ENCODE data around the gene SHF.

The SHF gene

GRCh38 chr15:45121020-45121419 is 66.7 kb downstream of the SHF start:
- TF ChIP-seq, protein P1, sequence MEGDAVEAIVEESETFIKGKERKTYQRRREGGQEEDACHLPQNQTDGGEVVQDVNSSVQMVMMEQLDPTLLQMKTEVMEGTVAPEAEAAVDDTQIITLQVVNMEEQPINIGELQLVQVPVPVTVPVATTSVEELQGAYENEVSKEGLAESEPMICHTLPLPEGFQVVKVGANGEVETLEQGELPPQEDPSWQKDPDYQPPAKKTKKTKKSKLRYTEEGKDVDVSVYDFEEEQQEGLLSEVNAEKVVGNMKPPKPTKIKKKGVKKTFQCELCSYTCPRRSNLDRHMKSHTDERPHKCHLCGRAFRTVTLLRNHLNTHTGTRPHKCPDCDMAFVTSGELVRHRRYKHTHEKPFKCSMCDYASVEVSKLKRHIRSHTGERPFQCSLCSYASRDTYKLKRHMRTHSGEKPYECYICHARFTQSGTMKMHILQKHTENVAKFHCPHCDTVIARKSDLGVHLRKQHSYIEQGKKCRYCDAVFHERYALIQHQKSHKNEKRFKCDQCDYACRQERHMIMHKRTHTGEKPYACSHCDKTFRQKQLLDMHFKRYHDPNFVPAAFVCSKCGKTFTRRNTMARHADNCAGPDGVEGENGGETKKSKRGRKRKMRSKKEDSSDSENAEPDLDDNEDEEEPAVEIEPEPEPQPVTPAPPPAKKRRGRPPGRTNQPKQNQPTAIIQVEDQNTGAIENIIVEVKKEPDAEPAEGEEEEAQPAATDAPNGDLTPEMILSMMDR (IDR thresholded peaks at IDR 0.05): no peak

DNA sequence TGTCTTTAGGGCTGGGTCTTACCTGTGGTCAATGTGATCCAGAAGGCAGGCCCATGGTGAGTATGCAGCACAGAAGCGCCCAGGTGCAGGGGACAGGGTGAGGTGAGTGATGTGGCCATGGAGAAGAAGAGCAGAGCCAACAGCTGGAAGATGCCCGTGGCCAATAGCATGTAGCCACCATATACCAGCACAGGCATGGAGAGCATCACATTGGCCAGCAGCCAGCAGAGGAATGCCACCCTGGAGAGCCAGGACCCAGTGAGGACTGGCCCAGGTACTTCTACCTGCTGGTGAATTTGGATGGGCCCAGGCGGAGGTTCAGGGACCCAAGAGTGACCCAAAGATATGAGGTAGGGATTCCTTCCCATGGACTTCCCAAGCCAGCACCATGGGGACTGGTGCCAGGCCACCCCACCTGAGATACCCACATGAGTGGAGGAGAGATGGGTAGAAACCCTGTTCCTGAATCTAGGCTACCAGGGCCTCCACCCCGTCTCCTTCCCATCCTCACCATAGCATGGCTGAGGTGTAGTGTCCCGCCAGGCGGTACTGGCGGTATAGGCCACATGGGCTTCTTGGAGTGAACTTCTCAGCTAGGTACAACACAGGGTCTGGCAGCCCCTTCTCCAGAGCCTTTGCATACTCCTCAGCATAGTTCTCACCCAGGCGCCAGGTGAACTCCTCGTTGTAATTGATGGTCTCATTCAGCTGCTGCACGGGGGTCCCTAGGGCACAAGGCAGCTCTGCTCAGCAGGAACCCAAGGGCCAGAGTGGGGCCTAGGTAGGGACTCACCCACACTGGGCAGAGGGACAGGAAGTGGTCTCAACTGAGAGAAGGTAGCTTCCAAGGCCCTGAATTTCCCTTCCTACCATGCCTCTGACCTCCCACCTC is 67.4 kb downstream of the SHF start:
- TF ChIP-seq, protein P1 (IDR thresholded peaks at IDR 0.05): no peak

- TF ChIP-seq, protein P1 (IDR thresholded peaks at IDR 0.05): no peak
These were observed 68.8 kb downstream of the SHF start for GRCh38 chr15:45118996-45119395.

GRCh38 chr15:45118131-45118588 is 69.6 kb downstream of the SHF start:
- TF ChIP-seq, protein P1 (IDR thresholded peaks at IDR 0.05): peak; percentile 100

- TF ChIP-seq, protein P1 (IDR thresholded peaks at IDR 0.05): no peak
These were observed 70.2 kb downstream of the SHF start for GRCh38 chr15:45117308-45118130.

Measured in LNCAP (cell line).